Fibroblast of skin of left quadriceps (primary cell): ENCODE results near the gene CRAT.

Experiments used
- DNase-seq, 2 experiments: peaks; one replicate each; pipeline ENCODE4 v3.0.0-alpha.2; 2013; ENCODE audit warnings: low read depth in 2 of 2

CRAT gene

DNA sequence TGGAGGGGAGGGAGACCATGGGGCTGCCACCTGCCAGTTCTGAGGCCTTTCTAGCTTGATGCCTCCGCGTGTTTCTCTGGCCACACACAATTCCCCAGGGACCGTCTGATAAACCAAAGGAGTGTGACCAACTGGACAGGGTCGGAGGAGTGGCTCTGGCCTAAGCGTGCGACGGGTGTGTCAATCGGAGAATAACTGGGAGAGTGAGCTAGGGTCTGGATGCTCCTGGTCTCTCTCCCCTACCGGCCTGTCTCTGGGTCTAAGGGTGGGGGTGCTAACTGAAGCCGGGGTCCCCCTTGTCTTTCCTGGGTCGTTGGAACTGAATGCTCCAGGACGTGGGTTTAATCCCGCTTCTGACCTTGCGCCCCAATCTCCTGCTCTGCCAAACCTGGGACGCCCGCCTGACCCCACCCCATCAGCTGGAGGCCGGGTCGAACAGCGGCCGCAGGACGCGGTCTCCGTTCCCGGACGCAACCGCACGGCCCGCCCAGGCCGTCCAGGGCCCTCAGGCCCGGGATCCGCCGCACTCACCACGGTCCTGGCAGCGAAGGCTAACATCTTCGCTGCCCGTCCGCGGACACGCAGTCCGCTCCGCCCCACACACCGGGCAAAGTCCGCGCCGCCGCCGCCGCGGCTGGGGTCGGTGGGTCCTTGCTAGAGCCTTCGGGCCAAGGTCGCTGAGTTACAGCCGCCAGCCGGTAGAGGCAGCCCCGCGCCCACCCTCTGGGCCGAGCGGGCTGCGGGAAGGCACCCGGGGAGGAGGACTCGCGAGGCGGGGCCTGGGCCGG is 447 bp downstream of the CRAT start:
- no peak for DNase-seq

- DNase-seq = no peak
These were observed 1.1 kb downstream of the CRAT start for GRCh38 chr9:129109537-129109903.

GRCh38 chr9:129108805-129109536 is 1.6 kb downstream of the CRAT start:
- no peak for DNase-seq

DNA sequence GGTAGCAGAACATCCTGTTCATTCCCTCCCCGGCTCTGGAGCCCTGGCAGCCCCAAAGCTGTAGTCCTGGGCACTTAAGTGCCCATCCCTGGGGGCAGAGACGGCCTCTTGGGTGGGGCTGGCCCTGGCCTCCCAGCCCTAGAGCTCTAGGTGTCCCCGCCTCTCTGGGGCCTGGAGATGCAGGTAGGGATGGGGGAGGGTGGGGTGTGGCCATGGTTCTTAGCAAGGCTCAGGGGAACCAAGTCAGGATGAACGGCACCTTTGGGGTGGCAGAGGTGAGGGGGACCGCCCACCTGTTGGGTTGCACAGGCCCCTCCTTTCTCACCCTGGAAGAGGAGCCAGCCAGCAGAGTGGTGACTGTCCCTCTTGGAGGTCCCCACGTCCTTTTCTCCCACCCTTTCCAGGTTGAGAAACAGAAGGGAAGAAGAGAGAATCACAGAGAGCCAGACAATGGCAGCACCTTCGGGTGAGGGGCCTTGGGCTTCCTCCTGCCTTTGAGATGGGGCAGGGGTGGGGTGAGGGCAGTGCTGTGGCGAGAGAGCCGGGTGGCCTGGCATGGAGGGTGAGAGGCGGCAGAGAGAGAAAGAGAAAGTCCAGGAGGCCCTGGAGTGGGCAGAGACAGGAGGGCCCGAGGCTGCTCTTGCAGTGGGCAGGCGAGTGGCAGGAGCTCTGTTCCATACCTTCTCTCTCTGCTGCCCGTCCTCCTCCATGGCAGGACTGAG is 2.3 kb downstream of the CRAT start:
- no peak for DNase-seq

GRCh38 chr9:129107651-129108050 is 2.9 kb downstream of the CRAT start:
- no peak for DNase-seq

DNA sequence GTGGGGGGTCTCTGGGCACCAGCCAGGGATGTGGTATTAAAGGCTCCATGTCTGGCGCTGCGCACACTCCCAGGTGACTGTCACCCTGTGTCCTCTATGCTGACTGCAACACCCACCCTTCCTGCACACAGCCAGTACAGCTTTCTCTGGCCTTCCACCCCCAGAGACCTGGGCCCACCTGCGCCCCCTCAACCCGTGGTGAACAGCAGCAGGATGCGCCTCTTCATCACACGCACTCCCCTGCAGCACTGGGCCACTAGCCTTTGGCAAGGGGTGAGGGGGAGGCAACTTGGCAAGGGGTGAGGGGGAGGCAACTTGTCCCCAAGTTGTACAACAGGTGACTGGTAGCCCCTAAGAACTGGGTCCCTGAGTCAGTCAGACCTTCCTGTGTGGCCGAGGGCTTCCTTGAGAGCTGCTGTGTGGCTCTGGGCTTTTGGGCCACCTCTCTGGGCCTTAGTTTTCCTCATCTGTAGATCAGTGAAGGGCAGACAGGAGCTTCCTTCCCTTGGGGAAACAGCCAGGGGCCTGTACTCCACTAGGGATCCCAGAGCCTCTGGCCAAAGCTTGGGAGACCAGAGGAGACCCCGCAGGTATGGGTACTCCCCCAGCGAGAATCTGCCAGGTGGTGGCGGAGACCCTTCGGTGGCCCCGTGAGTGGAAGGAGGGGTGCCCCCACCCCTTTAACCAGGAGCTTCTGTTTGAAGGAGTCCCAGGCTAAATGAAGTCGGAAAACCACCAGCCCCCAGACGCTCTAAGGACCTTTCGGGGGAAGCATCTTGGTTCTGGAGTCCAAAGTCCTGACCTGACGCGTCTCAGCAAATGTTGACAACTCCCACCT is 4.5 kb downstream of the CRAT start:
- DNase-seq = no peak

DNA sequence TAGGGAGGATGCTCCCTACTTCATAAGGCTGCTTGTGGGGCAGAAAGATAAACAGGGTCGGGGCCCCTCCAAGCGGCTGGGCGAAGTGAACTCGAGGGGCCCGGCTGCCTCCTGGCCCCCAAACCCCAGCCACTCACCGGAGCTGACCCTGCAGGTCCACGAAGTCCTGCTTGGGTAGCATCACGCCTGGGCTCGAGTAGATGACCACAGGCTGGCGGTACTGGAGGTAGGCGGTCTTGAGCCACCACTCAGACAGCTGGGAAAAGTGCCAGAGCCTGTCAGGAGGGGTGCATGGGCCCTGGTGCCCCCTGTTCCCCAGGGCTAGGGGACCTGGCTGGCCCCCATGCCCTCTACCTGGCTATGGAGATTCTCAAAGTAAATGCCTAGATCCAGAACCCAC is 6.5 kb downstream of the CRAT start:
- DNase-seq = no peak

- DNase-seq = no peak
These were observed 7.0 kb downstream of the CRAT start for GRCh38 chr9:129103595-129103965.

DNA sequence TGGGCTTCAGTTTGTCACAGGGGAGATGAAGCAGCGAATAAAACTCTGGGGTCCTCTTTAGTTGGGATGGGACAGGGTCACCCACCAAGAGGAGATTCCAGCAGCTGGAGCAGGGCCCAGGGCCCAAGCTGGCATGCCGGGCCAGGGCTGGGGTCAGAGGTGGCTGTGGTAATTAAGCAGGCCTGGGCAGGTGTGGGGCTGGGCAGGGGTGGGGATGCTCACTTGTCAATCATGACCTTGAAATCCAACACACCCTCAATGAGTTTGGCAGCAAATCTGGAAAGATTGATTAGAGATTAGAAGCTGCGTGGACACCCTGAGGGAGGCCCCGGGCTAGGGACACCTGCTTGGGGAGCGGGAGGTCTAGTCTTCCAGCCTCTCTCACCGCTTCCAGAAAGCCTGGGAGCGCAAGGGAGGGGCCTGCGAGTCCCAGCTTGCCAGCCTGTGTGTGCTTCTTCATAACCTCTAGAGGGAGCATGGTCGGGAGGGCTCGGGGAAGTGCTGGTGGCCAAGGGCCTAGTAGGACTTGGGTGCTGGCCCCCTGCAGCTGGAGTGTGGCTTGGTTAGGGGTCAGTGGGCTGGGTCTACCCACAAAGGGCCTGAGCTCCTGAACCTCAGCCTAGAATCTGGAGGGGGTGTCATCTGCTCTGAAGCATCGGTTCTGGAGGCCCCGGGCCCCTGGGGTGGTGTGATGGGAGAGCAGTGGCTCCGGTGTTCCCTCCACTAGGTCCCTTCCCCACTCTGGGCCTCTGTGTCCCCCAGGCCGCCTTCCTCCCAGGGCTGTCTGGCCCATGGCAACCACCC is 7.6 kb downstream of the CRAT start:
- no peak for DNase-seq

GRCh38 chr9:129102095-129102525 is 8.5 kb downstream of the CRAT start:
- no peak for DNase-seq

GRCh38 chr9:129101279-129101678 is 9.3 kb downstream of the CRAT start:
- no peak for DNase-seq

GRCh38 chr9:129100383-129101169 is 10.0 kb downstream of the CRAT start:
- no peak for DNase-seq

GRCh38 chr9:129098328-129098727 is 12.3 kb downstream of the CRAT start:
- DNase-seq = no peak

GRCh38 chr9:129097671-129098306 is 12.8 kb downstream of the CRAT start:
- DNase-seq = no peak

GRCh38 chr9:129095908-129096307 is 14.7 kb downstream of the CRAT start:
- DNase-seq = no peak

- no peak for DNase-seq
These were observed 15.4 kb downstream of the CRAT start for GRCh38 chr9:129095170-129095667.

- DNase-seq = no peak
These were observed 16.0 kb downstream of the CRAT start for GRCh38 chr9:129094387-129095169.

DNA sequence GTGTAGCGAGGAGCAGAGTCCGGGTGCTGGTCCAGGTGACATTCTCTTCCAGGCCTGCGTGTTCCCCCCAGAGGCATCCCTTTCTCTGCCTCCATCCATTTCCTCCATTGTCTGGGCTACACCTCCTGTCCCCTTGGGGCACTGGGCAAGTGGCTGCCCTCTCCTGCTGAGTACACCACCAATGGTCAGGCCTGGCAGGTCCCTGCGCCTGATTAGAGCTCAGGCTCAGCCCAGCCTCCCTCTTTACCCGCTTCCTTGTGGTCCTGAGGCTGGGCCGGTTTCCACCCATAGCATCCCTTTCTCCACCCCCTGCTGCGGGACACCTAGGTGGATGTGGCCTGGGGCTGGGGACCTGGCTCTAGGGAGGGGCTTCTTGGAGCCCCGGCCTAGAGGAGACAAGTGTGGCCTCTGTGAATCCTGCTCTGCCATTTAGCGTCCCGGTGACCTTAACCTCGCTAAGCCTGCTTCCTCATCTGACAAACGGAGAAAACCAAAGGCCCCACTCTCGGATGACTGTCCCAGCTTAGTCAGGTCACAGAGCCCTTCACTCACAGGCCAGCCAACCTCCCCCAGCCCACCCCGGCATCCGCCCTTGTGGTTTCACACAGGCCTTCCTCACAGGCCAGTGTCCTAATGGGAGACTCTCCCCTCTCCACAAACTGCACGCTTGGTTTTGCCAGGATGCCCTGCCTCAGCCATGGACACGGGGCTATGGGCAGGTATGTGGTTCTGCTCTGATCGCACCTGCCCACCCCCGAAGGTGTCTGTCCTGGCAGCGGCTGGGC is 16.8 kb downstream of the CRAT start:
- DNase-seq = no peak
